Mammary epithelial cell (primary cell): ENCODE results near the gene ABCC6.

Source experiments
- CTCF ChIP-seq, 2 donors: IDR thresholded peaks in 1 of 2; conservative IDR thresholded peaks in 1 of 2; 2 replicates each; pipeline ENCODE4 v1.5.1; 2011 to 2012; ENCODE audit warnings: inconsistent platforms in 2 of 2, low read length in 2 of 2, mild to moderate bottlenecking in 2 of 2, control low read depth in 1 of 2, low read depth in 1 of 2; ENCODE audit not compliant: insufficient read depth in 1 of 2; ENCODE audit errors: extremely low read depth in 1 of 2
- EZH2 ChIP-seq: IDR thresholded peaks from 2 replicates; pipeline ENCODE4 v1.6.1; 2012; ENCODE audit warnings: low read length, inconsistent platforms, borderline replicate concordance

DNA sequence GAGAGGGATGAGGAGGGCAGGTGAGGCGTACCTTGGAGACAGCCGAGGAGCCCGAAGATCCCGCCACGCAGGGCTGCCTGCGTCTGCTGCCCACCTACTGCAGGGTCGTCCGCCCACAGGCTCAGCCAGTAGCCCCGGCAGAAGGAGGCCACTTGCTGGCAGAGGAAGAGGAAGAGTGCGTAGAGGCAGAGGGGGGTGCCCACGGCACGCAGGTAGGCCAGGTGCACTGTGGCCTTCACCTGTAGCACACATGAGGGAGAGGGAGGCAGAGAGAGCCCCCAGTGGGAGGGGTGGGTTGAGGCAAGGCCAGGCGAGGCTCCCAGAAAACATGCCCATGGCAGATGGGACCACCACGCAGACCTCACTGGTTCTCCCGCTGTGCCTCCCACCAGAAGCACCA lies 53.7 kb downstream of the ABCC6 start:
- TF ChIP-seq EZH2 (no peak), CTCF (conservative IDR thresholded peaks at IDR 0.05 in 1 of 2, IDR thresholded peaks at IDR 0.05 in 1 of 2; ENCODE audit: extremely low read depth in 1 of 2, insufficient read depth in 1 of 2, low read depth in 1 of 2, low read length in 2 of 2) (no peak)
